HEK293T (cell line): Measurements from ENCODE around the gene HK1.

Source experiments
- CTCF ChIA-PET: fragments of 350-600 bp; formaldehyde crosslinking; extraction: SDS; loops from one replicate; lab custom pipeline; 2021; ENCODE audit warnings: antibody characterized with exemption, inconsistent platforms; lab: Yijun Ruan, JAX
- POLR2A ChIA-PET: fragments of 350-600 bp; formaldehyde crosslinking; extraction: SDS; loops from one replicate; lab custom pipeline; 2020; ENCODE audit warnings: antibody characterized with exemption, inconsistent platforms; lab: Yijun Ruan, JAX
- DNase-seq: peaks from one replicate; pipeline ENCODE4 v3.0.0; 2012; ENCODE audit warnings: mixed read lengths; ENCODE audit errors: extremely low spot score
- ARNT ChIP-seq: fragments of 450-650 bp; IDR thresholded peaks from 2 replicates; pipeline ENCODE4 v1.6.1; 2017; ENCODE audit warnings: mild to moderate bottlenecking
- BHLHE40 ChIP-seq: fragments of 450-650 bp; IDR thresholded peaks from 2 replicates; pipeline ENCODE4 v1.6.1; 2016; ENCODE audit warnings: mild to moderate bottlenecking, moderate library complexity, borderline replicate concordance
- CTBP1 ChIP-seq: fragments of 450-650 bp; IDR thresholded peaks from 2 replicates; pipeline ENCODE4 v1.6.1; 2016; ENCODE audit warnings: borderline replicate concordance
- ELF4 ChIP-seq: fragments of 450-650 bp; IDR thresholded peaks from 2 replicates; pipeline ENCODE4 v1.6.1; 2017; ENCODE audit warnings: antibody characterized with exemption
- FOXA1 ChIP-seq: fragments of 450-650 bp; IDR thresholded peaks from 2 replicates; pipeline ENCODE4 v1.6.1; 2016; ENCODE audit warnings: mild to moderate bottlenecking
- FOXK2 ChIP-seq: fragments of 450-650 bp; IDR thresholded peaks from 2 replicates; pipeline ENCODE4 v1.6.1; 2016; ENCODE audit warnings: mild to moderate bottlenecking
- FOXM1 ChIP-seq: fragments of 450-650 bp; IDR thresholded peaks from 2 replicates; pipeline ENCODE4 v1.6.1; 2017; ENCODE audit warnings: mild to moderate bottlenecking, borderline replicate concordance
- HDGF ChIP-seq: fragments of 450-650 bp; IDR thresholded peaks from 2 replicates; pipeline ENCODE4 v1.6.1; 2017; ENCODE audit warnings: antibody characterized with exemption, borderline replicate concordance
- L3MBTL2 ChIP-seq: fragments of 450-650 bp; conservative IDR thresholded peaks from 2 replicates; pipeline ENCODE4 v1.6.1; 2016; ENCODE audit warnings: mild to moderate bottlenecking
- LEF1 ChIP-seq: fragments of 450-650 bp; IDR thresholded peaks from 2 replicates; pipeline ENCODE4 v1.6.1; 2017; ENCODE audit warnings: mild to moderate bottlenecking, borderline replicate concordance
- NFRKB ChIP-seq: fragments of 450-650 bp; IDR thresholded peaks from 2 replicates; pipeline ENCODE4 v1.6.1; 2016; ENCODE audit warnings: mild to moderate bottlenecking, moderate library complexity
- PKNOX1 ChIP-seq: fragments of 450-650 bp; IDR thresholded peaks from 2 replicates; pipeline ENCODE4 v1.6.1; 2016
- SP1 ChIP-seq: fragments of 450-650 bp; IDR thresholded peaks from 2 replicates; pipeline ENCODE4 v1.6.1; 2017
- SUZ12 ChIP-seq: fragments of 450-650 bp; IDR thresholded peaks from 2 replicates; pipeline ENCODE4 v1.6.1; 2016; ENCODE audit warnings: mild to moderate bottlenecking
- TARDBP ChIP-seq: fragments of 450-650 bp; IDR thresholded peaks from 2 replicates; pipeline ENCODE4 v1.6.1; 2016
- ZNF384 ChIP-seq: fragments of 450-650 bp; IDR thresholded peaks from 2 replicates; pipeline ENCODE4 v1.6.1; 2016

HK1 gene

GRCh38 chr10:69237528-69238159, 40.7 kb upstream of the HK1 start:
- TF ChIP-seq NFRKB (no peak), PKNOX1 (no peak), LEF1 (no peak), L3MBTL2 (no peak), ZNF384 (no peak), ELF4 (no peak), BHLHE40 (no peak), TARDBP (no peak), CTBP1 (no peak), FOXK2 (no peak), SP1 (no peak), ARNT (no peak), SUZ12 (no peak), HDGF (no peak), FOXM1 (no peak), FOXA1 (no peak)
- POLR2A ChIA-PET: no interaction called here
- peak; percentile 88 for DNase-seq
- CTCF ChIA-PET: interaction anchor here (0.6 to 4.1 kb wide), 4 partner anchors 155 to 244 kb away, joined by 3 to 15 read pairs (median 4); no protein-coding TSS in a partner anchor

GRCh38 chr10:69239136-69239535, 39.2 kb upstream of the HK1 start:
- no peak for DNase-seq
- ChIA-PET POLR2A (no interaction called here), CTCF (interaction anchor here (0.8 to 4.1 kb wide), 4 partner anchors 151 to 171 kb away, joined by 3 to 15 read pairs (median 4); no protein-coding TSS in a partner anchor)
- no peak for TF ChIP-seq LEF1
- no peak for TF ChIP-seq L3MBTL2
- TF ChIP-seq NFRKB: no peak
- TF ChIP-seq SUZ12: no peak
- no peak for TF ChIP-seq FOXK2
- no peak for TF ChIP-seq ZNF384
- TF ChIP-seq FOXM1: no peak
- no peak for TF ChIP-seq PKNOX1
- TF ChIP-seq SP1: no peak
- no peak for TF ChIP-seq HDGF
- no peak for TF ChIP-seq BHLHE40

DNA sequence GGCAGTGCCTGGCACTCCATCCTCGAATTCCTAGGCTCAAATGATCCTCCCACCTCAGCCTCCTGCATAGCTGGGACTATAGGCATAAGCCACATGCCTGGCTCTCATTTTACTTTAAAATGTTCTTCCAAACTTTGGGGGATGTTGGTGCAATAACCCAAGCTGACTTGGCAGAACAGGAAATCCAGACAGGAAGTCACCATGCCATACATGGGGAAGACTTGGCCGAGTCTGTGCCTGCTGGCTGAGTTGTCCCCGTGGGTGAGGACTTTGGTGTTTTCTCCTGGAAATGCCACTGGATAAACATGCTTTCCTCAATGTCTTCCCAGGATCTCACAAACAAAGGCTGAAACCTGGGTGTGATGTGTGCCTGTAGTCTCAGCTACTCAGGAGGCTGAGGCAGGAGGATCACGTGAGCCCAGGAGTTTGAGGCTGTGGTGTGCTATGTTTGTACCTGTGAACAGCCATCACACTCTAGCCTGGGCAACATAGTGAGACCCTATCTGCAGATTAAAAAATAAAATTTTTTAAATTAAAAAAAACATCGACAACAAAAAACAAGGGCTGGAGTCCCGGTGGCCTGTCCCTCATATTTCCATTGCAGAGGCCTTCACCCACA, 38.4 kb upstream of the HK1 start:
- ChIA-PET POLR2A (no interaction called here), CTCF (interaction anchor here (0.8 to 4.1 kb wide), 2 partner anchors 150 to 153 kb away, joined by 3 to 15 read pairs; no protein-coding TSS in a partner anchor)
- DNase-seq: no peak
- no peak for TF ChIP-seq ELF4

GRCh38 chr10:69240455-69240854, 37.8 kb upstream of the HK1 start:
- ChIA-PET POLR2A (no interaction called here), CTCF (no interaction called here)
- TF ChIP-seq HDGF: no peak
- DNase-seq: no peak

DNA sequence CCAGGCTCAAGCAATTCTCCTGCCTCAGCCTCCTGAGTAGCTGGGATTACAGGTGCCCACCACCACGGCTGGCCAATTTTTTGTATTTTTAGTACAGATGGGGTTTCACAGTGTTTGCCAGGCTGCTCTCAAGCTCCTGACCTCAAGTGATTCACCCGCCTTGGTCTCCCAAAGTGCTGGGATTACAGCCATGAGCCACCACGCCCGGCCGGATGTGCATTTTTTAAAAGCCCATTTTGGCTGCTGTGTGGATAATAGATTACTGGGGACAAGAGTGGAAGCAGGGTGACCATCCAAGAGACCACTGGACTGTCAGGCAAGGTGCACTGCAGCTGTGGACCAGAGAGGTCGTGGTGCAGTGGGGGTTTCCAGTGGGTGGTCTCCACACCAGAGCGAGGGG, 36.7 kb upstream of the HK1 start:
- ChIA-PET POLR2A (no interaction called here), CTCF (no interaction called here)
- DNase-seq: no peak
- no peak for TF ChIP-seq ARNT
- no peak for TF ChIP-seq HDGF
- TF ChIP-seq BHLHE40: no peak
- no peak for TF ChIP-seq FOXM1
- TF ChIP-seq FOXK2: no peak
- TF ChIP-seq TARDBP: no peak
- TF ChIP-seq CTBP1: no peak
- TF ChIP-seq L3MBTL2: no peak
- no peak for TF ChIP-seq SP1

DNA sequence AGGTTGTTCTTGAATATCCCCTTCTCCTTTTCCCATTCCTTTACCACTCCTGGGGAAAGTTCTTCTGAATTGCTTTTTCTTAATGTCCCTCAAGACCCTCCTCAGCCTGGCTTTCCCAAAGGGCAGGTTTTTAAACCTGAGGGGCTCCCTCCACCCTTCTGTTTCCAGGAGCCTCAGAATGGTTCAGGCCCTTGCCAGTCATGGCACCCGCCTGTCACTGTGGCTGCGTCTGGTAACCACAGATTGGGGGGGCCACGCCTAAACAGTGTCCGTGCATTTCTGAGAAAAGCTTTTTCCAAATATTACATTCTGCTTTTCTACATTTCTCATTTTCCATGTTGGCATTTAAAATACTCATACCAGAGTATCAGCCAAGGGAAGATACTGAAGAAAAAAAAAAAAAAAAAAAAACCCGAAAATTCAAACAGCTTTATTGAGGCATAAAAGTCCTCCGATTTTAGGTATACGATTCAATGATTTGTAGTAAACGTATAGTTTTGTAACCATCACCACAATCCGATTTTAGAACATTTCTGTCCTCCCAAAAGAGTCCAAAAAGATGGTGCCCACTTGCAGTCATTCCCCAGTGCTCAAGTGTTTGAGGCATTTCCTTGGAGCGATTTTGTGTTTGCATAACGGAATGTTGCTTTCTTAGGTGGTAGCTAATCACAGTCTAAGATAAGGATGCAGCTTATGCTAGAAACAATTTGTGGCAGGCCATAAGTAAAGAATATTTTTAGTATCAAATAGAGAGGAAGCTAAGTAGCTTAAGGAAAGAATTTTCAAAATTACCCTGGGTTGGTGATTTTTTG, 36.0 kb upstream of the HK1 start:
- CTCF ChIA-PET: interaction anchor here (0.6 kb wide), 1 partner anchor 273 kb away, joined by 3 read pairs; no protein-coding TSS in a partner anchor
- DNase-seq: no peak
- POLR2A ChIA-PET: no interaction called here
- no peak for TF ChIP-seq L3MBTL2
- TF ChIP-seq ARNT: no peak
- no peak for TF ChIP-seq TARDBP
- TF ChIP-seq SUZ12: no peak
- no peak for TF ChIP-seq LEF1
- TF ChIP-seq FOXA1: no peak
- TF ChIP-seq PKNOX1: no peak
- TF ChIP-seq HDGF: no peak
- no peak for TF ChIP-seq FOXM1
- TF ChIP-seq BHLHE40: no peak
- TF ChIP-seq CTBP1: no peak
- no peak for TF ChIP-seq FOXK2
- no peak for TF ChIP-seq SP1
- no peak for TF ChIP-seq ZNF384
- TF ChIP-seq ELF4: no peak
